HG03025 (cell line): Measurements from ENCODE around the gene SS18L1.

Source experiments
- ATAC-seq: cut with Tn5 transposase; IDR thresholded peaks from one replicate; pipeline ENCODE4 v1.9.1; 2021; ENCODE audit warnings: mild to moderate bottlenecking, moderate library complexity; ENCODE audit not compliant: unreplicated experiment, low FRiP score

Gene SS18L1

DNA sequence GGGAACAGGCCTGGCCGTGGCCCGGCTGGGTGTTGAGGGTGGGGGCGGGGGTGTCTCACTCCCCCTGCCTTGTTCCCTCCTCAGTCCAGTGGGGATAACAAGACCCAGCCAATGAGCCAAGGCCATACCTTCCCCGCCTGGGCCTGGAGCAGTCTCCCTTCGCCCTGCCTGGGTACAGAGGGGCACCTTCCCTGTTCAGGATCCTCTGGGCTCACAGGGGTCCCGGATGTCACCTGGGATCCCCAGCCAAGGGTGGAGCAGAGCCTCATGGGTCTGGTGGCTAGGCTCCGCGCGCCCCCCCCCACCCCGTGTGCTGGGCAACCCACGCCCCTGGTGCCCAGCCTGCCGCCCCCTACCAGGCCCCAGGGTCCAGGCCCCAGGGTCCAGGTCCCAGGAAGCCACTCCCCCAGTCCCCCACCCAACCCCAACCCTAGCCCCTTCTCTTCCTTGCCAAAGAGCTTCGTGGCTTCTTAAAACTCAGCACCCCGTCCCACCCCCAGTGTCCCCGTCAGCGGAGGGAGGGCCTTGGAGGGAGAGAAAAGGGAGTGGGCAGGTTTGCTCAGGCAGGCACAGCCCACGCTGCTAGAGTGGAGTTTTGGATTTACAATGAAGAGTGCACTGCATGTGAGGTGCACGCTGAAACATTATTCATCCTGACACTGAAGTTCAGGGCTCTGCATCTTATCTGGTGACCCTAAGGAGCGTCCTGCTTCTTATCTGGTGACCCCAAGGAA, 64.7 kb downstream of the SS18L1 start:
- no peak for ATAC-seq

DNA sequence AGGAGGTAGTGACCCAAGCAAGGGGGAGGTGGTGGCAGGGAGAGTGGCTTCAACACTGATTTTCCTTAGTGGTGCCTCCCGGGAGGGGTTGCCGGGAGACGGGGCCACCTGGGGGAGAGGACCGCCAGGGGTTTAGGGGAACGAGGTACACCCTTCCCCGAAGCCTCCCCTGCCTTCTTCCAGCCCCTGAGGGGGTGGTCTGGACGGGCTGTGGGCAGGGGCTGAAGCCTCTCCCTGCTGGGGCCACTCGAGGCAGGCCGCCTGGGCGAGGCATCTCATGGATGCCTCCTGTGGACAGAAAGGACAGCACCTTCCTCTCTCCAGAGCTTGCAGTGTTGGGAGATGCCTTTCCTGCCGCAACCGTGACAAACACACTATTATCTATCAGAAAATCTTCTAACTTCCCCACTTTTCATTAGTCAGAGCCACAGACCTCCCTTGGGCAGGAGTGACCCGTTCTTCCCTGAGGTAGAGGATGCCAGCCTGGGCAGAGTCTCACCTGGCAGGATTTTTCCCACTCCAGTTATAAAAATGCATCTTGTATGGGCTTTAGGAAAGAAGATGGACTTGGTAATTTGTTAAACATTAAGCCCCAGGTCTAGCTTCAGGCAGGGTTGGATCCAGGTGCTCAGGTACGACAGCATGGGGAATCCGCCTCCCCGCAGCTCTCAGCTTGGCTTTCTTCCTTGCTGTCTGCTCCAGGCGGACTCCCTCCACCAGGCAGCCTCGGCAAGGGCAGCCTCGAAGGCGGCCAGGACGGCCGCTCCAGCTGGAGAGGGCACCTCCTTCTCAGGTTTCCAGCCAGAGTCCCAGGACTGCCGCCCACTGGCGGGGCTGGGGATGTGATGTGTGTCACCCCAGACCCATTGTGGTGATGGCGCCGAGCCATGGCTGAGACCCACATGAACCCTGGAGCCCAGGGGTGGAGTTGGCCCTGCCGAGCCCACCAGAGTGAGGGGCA, 65.5 kb downstream of the SS18L1 start:
- no peak for ATAC-seq

DNA sequence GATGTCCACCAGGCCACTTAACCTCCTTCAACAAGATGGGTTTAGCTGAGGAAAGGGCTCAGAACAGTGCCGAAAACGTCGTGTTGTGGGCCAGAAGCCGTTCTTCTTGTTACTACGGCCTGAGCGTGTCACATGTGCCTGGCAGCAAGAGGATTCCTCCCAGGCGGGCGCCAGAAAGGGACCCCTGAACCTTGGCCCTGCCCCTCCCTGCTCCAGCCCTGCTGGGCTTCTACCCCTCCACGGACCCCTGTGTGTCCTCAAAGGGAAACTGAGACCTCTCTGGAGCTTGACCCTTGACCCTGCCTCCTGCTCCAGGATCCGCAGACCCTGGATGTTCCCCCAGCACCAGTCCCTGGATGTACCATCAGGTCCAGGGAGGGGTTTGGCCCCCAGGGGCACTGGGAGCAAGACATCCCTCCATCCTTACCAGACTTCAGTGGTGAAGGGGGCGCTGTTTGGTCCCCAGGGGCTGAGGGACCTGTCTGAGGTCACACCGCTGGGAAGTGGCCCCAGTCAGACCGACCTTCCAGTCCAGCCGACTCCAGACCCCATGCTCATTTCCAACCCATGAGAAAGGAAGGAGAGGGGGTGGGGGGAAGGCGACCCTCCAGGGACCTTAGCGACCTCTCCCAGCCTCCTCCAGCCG, 66.4 kb downstream of the SS18L1 start:
- no peak for ATAC-seq

DNA sequence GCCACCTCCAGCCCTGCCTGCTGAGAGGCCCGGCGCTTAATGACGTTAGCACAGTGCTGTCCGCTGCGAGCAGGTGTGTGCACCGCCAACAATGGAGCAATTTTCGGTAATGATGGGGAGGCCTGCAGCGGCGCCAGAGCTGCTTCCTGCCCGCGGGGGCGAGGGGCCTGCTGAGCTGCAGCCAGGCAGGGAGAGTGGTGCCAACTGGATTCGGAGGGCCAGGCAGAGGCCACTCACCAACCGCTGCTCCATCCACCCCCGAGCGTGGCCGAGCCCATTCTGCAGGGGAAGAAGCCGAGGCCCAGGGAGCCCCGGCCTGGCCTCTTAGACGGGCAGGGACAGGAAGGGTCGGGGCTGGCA, 66.9 kb downstream of the SS18L1 start:
- ATAC-seq: no peak

DNA sequence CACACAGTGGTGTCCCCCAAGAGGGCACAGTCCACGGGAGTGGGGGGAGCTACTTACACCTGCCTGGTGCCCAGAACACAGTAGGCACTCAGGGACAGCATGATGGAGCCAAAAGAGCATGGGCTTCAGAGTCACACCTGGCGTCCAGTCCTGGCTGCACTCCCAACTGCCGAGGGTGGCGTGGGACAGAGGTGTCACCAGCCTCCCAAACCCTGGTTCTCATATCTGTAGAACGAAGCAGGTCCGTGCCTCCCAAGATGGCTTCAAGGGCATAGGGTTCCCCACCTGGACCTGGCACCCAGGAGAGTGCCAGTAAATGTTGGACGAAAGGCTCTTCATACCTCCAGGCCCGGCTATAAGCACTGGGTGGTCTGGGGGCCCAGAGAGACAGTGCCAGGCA, 67.6 kb downstream of the SS18L1 start:
- no peak for ATAC-seq

DNA sequence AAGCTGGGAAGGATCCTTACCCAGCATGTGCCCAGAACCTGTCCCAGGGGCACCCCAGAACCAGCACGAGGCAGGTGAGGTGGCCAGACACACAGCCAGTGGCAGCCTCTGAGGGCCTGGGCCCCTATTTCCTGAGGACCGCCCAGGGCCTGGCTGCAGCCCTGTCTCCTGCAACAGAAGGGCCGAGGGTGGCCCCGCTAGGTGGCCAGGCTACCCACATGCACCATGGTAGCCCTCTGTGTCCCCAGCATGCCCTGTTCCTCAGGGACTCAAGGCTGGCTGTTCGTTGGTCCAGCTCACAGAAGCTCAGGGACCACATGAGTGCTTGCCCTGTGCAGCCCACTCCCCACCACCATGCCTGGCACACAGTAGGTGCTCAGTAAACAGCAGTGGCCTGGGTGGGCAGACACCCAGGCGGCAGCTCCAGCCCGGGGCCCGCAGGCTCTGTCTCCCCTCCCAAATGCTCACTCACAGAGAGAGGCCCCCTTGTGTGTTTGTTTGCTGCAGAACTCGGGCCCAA, 68.3 kb downstream of the SS18L1 start:
- no peak for ATAC-seq

DNA sequence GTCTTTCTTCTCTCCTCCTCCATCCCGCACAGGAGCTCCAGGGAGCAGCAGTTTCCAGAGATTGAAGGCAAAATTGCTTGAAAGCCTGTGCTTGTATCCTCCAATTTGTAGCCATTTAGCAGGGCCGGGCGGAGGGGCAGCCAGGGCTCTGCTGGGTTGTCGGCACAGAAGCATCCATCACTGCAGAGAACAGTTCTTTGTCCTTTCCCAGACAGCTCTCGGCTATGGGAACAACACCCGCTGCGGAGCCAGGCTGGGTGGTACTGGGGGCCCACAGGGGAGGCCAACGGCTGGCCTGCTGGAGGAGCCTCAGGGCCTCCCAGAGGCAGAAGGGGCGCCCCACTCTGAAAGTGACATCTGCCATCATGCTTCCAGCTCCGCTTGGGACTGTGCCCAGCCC, 68.7 kb downstream of the SS18L1 start:
- ATAC-seq: no peak

DNA sequence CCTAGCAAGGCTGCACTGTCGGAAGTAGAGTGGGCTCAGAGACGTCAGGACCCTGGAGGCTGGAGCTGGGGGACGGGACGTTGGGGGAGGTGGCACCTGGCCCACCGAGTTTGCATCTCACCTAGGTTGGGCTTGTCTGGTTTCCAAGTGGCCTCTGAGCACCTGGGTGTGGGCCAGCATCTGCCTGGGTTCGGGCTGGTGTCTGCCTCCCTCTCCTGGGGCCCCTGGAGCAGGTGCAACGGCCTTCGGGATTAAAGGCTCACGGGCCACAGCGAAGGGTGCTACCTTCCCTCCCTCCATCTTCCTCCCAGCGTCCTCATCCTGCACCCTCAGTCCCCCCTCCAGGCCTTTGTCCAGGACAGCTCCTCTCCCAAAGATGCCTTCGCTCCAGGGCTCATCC, 70.5 kb downstream of the SS18L1 start:
- ATAC-seq: no peak

DNA sequence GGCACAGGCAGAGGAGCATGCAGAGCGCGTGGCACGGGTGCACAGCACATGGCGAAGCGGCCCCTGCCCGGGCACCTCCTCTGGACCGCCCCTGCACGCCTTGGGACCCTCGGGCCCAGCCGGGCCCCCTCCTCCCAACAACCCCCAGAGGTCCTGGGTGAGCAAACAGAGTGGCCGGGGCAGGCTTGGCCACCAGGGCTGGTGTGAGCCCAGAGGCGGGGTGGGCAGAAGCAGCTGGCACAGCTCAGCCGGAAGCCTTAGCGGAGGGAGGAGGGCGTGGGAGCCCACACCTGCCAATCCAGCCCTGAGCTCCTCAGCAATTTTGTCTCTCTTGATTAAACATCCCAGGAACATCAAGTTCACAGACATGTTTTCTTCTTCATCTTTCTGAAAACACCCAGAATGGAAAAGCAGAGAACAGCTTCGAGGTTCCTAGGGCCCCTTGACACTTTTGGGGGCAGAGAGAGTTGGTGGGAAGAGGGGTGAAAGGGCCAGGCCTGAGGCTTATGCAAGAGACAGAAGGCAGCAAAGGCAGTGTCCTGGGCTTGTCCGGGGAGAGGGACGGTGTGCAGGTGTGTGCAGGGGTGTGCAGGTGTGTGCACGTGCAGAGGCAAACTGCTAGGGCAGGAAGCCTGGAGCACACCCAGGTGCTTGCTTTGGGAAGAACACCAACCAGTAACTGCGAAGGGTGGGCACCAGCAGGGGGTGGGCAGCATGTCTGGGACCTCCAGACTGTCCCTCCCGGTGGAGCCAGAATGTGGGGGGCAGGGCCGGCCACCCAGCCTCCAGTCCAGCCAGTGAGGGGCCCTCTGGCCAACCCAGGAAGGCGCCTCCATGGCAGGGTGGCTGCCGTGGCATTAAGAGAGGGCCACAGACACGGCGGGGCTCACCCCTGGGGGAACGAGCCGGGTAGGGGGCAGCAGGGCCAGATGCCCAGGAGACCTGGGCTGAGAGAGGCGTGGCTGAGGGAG, 71.7 kb downstream of the SS18L1 start:
- ATAC-seq: no peak

DNA sequence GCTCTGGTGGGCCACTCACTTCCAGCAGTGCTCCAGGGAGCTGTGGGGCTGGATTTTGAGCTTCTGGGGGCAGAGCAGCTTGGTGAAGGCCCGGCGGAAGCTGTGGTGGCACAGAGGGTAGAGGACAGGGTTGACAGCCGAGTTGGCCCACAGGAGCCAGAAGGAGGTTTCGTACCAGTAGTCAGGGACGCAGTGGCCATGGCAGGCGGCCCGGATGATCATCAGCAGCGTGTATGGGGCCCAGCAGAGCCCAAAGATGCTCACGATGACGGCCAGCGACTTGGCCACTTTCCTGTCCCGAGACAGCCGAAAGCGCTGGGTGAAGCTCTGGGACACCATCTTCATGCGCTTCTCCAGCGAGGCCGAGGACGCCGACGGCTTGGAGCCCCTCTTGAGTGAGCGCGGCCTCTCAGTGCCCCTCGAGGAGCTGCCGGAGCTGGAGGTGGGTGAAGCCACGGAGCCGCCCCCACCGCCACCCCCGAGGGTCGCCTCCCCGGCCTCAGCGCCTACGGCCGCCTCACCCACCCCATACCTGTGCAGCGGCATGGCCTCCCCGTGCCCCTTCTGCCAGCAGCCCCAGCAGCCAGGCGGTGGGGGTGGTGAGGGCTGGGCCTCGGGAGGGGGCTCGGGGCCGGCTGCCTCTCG, 72.5 kb downstream of the SS18L1 start:
- no peak for ATAC-seq

DNA sequence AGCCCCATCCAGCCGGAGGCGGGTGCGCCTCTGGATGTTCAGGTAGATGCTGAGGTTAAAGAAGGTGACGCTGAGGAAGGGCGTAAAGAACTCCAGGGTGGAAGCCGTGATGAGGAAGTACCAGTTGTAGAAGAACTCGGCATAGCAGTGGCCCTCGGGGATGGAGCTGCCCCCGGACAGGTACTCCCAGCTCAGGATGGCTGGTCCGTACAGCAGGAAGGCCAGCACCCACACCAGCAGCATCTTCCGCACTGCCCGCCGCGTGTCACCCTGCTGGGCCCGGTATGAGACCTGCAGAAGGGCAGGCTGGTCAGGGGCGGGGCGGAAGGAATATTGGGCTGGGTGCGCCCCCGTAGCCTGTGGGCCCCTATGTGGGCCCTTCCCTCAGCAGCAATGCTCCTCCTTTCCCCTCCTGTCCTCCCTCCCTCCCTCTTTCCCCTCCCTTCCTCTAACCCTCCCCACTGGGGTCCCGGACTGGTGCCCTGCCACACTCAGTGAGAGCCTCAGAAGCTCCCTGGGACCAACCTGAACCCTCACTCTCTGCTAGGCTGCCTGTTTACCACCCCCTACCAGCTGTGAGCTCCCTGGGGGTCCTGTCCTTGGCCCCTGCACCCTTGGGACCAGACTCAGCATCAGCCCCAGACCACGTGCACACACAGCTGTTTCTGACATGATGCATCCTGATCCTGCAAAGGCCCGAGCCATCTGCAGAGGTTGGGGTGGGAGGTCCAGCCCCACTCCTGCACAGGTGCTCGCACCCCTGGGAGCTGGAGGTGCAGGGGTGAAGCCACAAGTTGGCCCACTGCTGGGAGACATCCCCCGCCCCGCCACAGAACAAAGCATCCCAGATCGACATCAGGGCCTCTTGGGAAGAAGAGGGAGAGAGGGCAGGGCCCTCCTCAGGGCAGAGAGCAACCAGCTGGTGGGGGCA, 73.3 kb downstream of the SS18L1 start:
- ATAC-seq: no peak

DNA sequence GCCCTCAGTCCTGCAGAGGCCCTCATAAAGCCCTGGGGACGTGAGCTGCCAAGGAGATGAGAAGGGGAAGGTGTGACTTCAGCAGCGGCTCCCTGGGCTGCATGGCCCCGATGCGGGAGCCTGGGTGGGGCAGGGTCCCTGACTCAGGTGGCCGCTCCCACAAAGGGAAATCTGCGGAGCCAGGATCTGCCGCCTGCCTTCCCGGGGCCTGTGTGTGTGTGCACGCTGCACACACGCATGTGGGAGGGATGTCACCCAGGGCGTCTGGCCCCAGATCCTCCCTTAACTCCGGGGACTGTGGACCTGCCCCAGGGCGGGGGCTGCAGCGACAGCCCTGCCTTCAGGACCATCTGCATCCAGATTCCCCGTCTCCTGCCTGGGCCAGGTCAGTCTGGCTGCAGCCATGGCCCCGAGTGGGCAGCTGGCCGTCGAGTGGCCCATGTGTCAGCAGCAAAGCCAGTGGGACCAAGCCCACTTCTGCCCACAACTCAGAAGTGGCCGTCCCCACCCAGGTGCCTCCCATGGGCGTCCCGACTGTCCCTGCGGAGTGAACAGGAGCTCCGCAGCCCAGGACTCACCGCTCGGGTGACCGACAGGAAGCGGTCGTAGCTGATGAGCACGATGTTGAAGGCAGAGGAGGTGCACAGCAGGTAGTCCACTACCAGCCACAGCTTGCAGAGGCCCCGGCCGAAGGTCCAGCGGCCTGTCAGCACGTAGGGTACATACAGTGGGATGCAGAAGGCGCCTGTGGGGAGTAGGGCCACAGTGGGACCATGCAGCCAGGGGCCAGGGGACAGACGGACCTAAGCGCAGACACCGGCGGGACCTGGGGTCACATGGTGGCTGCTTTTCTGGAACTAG, 74.6 kb downstream of the SS18L1 start:
- ATAC-seq: no peak

DNA sequence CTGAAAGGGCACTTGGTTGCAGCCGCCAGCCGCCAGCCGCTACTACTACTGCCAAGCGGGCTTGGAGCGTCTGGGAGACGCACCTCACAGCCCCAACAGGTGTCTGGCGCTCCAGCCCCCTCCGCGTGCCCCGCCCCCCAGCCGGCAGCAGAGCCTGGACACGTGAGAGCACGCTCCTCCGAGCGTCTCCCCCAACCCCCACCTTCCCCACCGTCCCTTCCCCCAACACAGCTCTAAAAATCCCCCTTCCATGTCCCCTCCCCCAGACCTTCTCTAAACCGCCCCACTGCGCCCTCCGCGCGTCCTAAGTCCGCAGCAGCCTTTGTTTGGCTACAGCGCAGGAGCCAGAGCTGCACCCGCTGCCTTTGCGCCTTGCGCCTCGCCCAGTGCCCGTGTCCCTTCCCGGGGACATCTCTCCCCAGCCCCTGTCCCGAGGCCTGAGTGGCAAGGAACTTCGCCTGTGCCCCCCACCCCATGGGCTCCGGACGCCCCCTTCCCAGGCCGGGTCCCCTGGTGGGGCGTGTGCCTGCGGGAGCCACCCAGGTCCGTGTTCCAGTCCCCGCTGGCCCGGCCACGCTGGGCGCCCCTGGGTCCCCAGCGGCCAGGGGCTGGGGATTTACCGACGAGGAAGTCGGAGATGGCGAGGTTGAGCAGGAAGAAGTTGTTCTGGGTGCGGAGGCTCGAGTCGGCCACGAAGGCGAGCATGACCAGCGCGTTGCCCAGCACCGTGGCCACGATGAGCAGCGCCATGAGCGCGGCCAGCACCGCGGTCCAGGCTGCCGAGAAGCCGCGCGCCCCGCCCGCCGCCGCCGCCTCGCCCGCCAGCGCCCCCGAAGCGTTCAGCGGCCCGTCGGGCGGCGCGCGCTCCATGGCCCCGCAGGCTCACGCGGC, 75.8 kb downstream of the SS18L1 start:
- no peak for ATAC-seq

DNA sequence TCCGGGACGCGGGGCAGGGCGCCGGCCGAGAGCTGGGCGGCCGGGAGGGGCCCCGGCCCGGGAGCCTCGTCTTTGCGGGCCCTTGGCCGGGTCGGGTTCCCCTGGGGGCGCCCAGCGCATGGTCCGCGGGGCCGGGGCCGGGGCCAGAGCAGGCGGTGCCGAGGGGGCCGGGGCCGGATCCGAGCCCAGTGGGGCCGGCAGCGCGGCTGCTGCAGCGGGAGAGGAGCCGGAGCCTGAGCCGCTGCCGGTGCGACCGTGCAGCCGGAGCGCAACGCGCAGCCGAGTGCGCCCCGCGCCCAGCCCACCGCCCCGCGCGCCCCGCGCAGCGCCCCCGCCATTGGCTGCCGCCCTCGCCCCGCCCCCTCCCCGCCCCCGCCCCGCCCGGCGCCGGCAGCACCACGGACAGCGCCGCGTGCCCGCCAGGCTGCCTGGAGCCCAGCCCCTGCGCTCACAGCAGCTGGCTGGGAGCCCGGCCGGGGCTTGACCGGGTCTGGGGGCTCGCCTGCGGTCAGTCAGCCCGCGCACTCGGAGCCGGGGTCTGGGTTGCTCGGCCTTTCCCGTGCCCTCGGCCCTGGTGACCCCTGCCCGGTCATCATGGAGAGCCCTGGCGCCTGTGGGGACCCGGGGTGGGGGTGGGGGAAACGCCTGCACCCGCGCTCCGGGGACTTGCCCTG, 76.6 kb downstream of the SS18L1 start, which contains the start of gene HRH3:
HRH3 (minus strand) TSS at position 287 of the 674 bp plus-strand sequence. CDS start 308 bp downstream, outside the sequence.
- ATAC-seq: no peak

DNA sequence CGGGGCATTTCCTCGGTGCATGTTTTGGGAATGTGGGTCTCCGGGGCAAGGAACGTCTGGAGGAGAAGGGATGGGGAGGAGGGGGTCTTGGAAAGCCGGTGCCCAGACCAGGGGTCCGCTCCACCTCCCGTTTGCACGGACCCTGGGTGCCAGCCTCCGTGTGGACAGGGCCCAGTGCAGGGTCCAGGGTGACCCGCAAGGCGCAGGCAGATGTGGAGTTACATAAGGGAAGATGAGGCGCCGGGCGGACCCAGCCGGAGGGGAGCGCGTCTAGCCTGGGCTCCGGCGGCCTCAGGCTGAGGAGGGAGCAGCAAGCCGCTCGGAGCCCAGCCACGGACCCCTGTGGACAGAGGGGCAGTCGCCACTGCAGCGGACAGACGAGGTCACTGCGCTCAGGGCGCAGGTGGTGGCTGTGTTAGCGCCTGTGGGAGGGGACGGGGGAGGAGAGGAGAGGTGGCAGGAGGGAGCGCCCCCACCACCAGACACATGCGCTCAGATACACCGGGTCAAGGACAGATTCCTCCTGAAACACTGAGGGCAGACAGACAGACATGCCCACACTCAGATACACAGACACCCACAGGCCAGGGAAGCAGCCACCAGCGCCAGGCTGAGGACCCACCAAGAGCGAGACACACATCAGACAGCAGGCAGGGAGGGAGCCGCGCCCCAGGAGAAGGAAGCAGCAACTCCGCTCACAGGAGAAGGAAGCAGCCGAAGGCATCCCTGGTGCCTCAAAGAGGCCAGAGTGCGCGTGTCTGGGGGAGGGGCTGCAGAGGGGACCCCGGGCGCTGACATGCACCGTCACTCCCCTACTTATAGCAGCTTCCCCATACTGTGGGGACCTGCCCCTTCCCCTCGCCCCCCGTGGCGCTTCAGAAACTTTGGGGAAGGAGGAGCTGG, 77.3 kb downstream of the SS18L1 start:
- ATAC-seq: no peak
